Mucosa of gallbladder (tissue), 1 donor: ENCODE data around the gene AJAP1. TPM values are rescaled to one million over a fixed set of nuclear protein-coding genes. Genes with fewer than 3 reads are reported as not detected.

Source experiments
- DNase-seq: peaks from one replicate; pipeline ENCODE4 v3.0.0-alpha.2; 2020; ENCODE audit warnings: low spot score
- total RNA-seq: library from RNA; stranded (reverse); gene quantifications from one replicate; pipeline ENCODE4 v1.2.1, GENCODE V29; 2021
- donor health status: DM: no; HTN: no; CAD: no.

The AJAP1 gene
- total RNA-seq, 1 donor from 2014 or later = 0.43 TPM

DNA sequence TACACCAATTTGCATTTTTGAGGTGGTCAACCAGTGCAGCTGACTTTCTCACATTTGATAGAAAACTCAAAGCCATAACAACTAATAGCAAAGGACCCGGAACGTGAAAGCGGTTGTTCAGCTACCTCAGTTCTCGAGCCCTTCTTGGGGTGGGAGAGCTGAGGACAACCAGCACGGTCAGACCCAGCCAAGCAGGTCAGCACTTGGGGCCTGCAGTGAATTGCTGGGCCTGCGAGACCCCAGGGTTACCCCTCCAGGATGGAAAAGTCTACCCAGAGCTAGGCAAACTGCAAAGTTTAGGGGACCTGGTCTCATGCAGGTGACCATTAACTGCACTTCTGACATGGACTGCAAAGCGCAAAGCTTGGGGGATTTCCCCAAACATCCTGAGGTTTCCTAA, 23.8 kb upstream of the AJAP1 start:
- DNase-seq = no peak

DNA sequence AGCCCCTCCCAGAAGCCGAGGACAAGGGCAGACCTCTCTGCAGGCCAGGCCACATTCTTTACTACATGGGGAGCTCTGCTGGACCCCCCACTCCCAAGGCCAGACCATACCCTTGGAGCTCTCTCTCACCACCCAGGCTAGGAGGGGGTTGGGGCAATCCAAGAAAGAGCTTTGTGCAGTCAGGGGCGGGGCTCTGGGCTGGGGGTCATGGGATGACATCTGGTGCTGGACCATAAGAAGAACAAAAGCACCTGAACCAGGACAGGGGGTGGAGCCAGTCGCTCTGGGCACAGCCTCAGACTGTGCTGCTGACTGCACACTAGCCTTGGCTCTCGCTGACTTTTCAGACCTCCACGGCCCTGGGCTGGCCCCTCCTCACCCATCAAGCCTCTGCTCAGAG, 23.1 kb upstream of the AJAP1 start:
- no peak for DNase-seq

DNA sequence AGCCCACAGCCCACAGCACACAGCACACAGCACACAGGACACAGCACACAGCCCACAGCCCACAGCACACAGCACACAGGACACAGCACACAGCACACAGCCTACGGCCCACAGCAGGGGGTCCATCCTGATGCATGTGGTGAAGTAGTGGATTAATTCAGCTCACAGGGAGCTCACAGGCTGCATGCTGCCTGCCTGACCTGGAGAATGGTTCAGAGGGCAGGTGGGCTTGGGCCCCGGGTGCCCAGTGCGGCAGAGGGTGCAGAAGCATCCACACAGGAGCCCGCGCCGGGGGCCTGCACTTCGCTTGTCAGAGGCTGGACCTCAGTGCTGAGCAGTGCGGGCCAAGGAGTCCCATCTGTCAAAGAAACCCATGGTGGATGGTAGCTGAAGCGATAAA, 21.1 kb upstream of the AJAP1 start:
- no peak for DNase-seq

DNA sequence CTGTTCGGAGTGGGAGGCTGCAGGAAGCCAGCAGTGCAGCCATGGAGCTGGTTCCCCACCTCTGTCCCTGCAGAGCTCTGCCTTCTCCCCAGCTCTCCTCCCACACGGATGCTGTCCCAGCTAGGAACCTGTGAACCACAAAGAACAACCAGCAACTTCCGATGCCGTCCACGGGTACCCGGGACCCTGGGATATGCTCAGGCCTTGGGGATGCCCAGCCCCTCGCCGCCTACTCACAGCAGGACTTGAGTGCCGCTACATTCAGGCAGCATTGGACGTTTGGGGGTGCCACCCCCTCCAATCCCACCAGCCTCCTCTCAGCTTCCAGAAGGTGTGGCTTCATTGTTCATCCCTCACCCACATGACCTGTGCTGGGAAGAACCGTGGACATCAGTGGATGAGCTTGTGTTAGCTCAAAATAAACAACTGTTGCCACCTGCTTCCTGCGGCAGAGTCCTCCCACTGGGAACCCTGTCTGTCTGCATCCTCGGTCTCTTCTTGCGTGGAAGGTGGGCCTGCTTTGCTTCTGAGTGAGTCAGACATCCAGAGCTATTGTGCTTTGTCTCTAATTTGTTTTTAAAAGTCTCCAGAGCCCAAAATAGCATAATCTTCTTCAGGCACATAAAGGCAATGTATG, 20.1 kb upstream of the AJAP1 start:
- no peak for DNase-seq

DNA sequence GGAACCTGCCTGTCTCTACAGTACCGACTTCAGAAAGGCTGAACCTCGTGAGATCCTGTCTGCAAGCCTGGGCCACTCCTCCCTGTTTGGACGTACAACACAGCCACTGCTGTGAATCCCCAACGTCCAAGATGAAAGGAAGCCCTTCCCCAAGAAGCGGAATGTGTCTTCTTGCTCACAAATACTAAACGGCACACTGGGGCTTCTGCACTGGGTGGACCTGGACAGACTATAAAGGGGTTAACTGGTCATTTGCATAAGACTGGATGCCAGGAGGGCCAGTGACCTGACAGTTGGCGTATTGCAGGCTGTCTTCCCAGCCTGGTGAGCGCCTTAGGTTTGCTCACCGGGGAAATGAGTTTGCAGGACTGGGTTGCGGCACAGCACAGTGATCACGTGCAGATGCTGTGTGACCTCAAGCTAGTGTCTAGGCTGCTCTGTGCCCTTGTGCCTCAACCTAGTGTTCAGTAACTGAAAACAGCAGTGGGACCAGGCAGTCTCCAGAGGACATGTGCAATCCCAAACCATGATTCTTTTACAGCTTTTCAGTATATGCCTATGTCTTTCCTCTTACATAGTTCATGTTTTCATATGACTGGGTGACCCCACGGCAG, 19.5 kb upstream of the AJAP1 start:
- no peak for DNase-seq

DNA sequence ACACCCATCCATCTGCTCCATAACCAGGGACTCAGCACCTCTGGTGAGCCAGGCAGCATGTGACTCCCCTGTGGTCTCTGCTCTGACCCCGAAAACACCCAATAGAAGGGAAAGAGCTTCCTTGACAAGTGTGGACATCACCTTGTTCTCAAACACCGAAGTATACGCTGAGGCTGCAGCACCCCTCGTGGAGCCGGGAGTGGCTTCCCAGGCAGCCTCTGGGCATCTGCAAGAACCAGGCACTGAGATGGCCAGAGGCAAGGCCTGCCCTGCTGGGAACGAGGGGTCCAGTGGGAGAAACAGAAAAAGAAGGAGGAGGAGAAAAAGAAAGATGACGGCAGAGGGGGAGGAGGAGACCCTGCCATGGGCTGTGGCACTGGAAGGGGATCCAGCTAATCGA, 18.2 kb upstream of the AJAP1 start:
- no peak for DNase-seq

DNA sequence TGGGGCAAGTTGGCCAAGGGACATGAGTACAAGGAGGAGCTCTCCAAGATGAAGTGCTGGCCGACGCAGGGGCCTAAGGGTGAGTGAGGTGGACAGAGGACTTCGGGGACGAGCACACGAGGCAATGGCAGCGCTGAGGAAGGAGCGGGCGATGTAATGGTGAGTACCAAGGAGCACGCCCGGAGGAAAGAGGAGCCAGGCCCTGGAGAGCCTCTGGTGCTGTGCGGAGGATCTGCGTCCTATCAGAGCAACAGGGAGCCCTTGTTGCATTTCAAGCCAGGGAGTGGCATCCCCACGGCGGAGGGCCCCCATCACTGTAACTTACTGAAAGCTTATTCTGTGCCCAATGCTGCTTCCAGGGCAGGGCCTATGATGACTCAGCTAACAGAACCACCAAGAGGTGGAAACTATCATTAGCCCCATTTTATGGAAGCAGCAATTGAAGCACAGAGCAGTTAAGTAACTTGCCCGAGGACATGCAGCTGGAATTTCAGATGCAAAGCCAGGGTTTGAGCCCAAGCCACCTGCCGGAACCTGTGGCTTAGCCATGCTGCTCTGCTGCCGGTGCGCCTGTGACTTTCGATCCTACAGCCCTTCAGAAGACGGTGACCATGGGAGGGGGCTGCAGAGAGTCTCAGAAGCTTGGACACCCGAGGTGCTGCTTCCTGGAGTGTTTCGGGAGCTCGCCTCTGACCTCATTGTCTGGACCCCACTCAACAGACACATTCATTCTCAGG, 17.6 kb upstream of the AJAP1 start:
- no peak for DNase-seq

DNA sequence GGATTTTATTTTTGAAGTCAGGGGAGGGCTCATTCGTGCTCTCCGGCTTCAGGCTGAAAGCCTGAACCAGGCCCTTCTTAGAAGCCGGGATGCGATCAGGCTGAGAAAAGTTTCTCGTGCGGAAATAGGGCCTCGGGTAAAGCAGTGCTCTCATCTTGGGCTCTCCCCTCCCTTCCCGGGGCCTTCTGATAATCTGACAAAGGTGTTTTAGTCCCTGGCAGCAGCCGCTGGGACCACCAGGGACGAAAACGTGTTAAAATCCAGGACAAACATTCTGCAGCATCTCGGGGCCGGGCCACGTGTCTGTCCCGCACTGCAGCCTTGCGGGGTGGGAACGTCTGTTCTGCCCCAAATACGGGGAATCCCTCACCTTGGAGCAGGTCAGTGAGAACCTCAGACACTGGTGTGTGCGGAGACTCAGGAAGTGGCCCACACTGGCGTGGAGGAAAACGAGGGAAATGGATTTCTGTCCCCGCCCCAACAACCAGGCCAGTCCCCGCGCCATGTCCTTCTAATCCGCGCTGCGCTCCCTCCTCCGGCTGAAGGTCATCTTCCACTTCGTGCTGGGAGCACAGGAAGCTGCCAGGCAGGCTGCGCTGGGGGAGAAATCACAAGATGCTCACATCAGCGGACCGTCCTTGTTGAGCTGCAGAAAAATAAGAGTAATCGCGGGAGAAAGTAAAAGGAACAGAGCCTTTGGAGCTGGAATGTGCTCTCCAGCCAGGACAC, 16.6 kb upstream of the AJAP1 start:
- DNase-seq = no peak

DNA sequence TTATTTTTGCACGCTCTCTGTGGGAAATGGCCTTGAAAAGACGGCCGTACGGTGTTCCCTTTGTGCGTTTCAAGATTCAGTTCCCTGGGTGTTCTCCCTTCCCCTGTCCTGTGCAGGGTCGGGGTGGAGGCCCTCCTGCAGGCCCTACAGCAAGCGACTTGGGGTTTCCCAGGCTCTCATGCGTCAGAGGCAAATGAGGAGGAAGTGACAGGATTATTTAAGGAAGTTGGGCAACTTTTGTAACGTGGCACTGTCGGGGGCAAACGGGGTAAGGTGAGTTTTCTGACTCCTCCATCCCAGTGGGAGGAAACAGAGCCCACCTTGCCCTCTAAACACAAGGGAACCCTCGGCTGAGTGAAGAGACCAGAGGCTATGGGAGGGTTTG, 16.1 kb upstream of the AJAP1 start:
- no peak for DNase-seq

DNA sequence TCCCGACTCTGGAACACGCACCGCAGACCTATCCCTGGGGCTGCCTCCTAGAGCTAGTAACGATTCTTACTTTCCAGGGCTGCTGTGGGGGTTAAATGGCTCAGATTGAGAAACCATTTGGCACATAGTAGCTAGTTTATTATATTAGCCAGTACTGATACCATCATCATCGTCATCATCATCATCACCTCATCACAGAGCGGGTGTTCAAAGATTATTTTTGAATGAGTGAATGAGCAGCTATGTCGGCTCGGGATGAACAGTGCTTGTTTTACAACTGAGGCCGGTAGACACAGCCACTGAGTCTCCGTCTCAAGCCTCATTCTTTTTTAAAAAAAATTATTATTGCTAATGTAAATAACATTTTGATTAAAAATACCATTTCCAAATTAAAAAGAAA, 13.5 kb upstream of the AJAP1 start:
- no peak for DNase-seq

DNA sequence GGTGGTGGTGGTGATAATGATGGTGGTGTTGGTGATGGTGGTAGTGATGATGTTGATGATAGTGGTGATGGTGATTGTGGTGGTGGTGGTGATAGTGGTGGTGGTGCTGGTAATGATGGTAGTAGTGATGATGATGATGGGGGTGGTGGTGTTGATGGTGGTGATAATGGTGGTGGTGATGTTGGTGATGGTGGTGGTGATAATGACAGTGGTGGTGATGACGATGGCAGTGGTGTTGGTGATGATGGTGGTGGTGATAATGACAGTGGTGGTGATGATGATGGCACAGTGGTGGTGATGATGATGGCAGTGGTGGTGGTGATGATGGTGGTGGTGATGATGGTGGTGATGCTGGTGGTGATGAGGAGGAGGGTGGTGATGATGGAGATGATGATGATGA, 7.0 kb upstream of the AJAP1 start:
- no peak for DNase-seq

DNA sequence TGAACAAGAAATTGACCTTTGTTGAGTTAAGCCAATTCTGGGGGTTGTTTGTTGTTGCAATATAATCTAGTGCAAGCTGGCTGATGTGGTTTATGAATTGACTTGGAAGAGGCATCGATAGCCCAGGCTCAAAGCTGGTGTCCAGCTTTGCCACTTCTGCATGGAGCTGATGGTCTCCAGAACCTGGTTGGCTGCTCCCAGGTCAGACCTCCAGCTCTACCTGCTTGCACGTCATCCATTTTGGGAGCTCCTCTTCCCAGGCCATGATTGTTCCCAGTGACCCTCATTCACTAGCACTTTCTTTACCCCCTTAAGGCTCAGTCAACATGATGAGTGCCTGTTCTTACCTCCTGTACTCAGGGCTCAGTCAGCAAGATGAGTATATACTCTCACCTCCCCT, 5.8 kb upstream of the AJAP1 start:
- no peak for DNase-seq

DNA sequence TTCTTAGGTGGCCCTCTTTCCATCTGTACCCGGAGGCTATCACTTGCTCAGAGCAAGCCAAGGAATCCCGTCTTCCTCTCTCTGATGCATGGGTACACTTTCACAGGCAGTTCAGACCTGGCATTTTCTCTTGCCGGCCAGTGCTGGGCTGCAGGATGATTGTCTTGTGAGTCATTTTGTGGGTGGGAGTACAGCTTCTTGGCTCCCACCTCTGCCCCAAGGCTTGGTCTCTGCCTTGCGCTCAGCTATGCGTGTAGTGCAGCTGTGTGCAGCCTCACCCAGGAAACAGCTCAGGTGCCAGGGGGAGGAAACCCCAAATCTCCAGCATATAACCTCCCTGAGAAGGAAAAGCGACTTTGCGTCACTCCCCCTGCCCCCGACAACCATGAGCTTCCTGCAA, 3.9 kb upstream of the AJAP1 start:
- DNase-seq = no peak

DNA sequence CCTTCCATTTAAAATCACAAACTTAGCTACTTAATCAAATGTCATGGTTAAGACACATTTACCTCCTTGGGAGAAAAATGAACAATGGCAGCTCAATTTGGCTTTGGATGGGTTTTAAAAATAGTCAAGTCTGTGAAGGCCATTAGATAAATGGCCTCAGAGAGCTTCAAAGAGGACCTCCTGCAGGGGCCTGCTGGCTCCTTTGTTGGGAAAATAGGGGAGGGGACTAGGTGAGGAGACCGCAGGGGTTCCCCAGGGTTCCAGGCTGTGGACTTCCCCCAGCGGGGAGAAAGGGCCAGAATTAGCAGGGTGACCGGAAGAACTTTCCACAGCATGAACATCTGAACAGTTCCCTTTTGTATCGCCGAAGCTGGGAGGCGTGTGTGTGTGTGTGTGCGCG, 3.4 kb upstream of the AJAP1 start:
- DNase-seq = no peak

DNA sequence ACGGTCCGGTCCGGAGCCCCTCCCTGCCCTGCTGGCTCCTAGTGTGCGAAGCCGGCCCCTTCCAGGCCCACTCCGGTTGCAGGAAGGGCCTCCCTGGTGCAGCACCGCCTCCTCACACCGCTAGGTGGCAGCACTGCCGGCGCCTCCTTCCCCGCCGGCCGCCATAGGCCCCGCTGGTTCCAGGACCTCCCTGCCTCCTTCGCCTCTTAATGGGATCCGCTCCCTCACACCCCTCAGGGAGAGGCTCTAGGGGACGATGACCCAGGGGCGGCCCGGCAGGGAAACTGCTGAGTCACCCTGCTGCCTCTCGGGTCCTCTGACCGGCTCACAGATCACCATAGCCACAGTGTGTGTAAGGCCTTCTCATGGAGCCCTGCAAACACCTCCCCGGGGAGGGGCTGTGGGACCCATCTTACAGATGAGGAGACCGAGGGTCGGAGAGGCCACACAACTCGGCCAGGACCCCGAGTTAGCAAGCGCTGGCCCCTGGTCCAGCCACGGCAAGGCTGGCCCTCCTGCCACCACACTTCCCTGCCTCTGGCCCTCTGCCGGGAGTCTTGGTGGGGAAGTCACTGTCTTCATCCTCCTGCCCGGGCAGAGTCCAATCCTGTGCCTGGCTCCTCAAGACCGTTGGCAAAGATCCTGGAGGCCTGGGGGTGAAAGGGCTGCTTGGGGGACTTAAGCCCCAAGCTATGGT, 1.6 kb upstream of the AJAP1 start:
- peak; percentile 38 for DNase-seq

DNA sequence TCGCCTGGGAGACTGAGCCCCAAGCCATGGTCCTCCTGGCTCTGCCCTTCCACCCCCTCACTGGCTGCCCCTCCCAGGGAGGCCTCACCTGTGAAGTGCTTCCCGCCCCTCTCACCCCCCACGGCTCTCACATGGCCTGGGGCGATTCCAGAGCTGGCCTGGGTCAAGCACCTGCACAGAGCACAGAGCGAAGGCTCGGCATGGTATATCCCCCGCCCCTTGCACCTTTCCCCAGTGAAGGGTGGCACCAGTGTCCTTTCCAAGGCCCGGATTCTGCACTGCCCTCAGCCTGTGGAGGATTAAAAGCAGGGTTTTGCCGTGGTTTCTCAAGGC, 1.1 kb upstream of the AJAP1 start:
- DNase-seq = no peak

DNA sequence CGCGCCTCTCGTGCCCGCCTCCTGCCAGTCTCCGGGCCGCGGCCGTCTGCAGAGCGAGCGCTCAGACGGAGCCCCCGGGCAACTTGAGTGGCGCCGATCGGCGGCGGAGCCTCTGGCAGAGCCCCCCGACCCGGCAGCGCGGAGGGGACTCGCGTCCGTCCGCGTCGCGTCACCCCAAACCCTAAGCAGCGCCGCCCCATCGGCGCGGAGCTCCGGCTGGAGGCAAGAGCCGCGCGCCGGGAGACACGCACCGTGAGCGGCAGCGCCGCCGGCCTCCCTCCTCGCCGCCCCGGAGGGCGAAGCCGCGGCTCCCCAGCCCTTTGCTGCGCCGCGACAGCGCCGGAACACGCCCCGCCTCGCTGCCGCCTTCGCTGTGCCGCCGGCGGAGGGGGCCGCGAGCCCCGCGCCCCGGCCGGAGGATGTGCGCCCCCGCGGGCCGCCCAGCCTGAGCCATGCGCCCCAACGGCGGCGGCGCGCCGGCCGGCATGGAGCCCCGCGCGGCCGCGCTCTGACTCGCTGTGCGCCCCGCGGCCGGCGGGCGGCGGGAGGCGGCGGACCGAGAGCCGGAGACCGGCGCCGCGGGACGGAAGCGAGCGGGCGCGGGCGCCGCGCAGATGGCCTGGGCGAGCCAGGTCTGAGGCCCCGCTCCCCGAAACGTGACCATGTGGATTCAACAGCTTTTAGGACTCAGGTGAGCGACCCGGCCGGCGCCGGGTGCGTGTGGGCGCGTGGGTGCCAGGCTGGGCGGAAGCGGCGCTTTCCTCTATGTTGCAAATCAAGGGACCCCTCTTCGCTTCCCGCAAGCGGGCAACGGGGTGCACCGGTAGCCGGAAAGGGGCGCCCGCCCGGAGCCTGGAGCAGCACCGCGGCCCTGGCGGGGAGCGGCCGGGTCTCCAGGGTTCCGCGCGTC, 610 bp downstream of the AJAP1 start:
- DNase-seq = no peak

DNA sequence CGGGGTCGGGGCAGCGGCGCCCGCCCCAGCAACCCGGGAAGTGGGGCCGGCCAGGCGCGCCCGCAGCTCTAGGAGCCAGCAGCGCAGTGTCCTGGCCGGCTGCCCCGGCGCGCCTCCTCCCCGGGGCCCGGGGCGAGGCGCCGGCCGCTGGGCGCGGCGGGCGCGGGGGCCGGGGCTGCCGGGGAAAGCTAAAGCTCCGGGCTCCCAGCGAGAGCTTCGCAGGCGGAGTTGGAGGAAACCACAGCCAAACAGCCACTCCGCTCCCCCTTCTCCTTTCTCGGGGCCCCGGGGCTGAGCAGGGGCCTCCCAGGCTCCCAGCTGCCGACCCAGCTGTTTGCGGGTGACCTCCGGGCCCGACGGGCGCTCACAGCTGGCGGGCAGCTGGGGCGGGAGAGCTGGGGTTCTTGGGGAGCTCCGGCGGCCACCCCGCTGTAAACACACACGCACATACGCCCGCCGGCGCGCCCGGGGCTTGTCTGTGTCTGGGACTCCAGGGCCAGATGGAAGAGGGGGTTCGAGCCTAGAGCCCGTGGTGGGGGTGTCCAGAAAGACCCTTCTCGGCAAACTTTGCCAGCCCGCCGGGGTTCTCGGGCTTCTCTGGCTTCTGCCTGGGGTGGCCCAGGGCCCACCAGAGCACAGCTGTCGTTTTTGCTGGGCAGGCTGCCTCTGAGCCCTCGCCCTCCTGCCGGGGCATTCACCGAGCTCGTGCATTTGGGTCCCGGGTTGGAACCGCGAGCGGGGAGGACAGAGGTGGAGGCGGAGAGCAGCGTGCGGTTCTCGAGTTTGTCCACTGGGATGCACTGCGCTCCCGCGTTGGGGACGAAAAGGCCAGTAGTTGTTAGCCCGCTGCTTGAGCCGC, 1.5 kb downstream of the AJAP1 start:
- peak; percentile 29 for DNase-seq

DNA sequence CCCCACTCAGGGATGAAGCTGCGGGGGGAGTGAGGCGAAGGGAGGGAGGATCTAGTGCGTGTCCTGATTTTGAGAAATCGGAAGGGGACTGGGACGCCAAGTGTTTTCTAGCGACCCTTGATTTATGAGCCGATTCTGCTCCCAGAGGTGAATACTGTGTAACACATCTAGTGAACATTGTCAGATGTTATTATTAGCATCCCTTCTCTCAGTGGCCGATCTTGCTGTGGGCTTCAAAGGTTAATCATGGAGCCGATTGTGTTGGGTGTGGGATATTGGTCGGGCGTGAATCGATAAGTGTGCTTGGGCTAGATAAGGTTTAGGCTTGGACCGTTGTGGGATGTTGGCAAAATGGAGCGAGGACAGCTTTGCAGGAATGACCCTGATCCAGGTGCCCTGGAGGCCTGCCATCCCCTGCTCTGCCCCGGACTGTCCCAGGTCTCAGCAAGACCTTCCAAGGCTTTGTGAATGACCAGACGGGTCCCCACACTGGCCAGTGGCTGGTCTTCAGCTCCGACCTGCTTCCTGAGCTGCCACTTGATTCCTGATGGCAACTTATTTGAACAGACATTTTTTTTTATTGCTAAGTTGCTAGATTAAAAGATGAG, 2.2 kb downstream of the AJAP1 start:
- no peak for DNase-seq
